ENCODE results near the gene CREB5. TPM values are rescaled to one million over a fixed set of nuclear protein-coding genes. Genes with fewer than 3 reads are reported as not detected.

Gene CREB5
- total RNA-seq, 1 experiment from 2014 or later, result 5.2 TPM

DNA sequence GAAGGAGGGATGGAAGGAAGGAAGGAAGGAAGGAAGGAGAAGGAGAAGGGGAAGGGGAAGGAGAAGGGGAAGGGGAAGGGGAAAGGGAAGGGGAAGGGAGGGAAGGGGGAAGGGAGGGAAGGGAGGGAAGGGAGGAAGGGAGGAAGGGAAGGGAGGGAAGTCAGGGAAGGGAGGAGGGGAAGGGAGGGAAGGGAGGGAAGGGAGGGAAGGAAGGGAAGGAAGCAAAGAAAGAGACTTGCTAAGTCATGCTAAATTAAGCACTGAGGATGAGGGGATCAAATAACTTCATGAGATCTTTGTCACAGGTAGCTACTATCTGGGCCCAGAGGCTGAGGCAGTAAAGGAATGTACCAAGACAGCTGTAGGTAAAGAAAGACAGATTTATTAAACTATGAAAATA lies 429.4 kb downstream of the CREB5 start:
- no peak for ATAC-seq
- H2AFZ ChIP-seq (ENCODE audit: low read length), result no peak overlapping the region
- H3K36me3 ChIP-seq (ENCODE audit: low read depth, low read length), result no peaks in the 10 kb centered on the region
- no peak for DNase-seq
- no peaks in the 10 kb centered on the region for H3K79me2 ChIP-seq (ENCODE audit: low read length)
- intact Hi-C loops (cut with micrococcal nuclease), result no loop called here
- H3K9me3 ChIP-seq (ENCODE audit: low read length), result no peaks in the 10 kb centered on the region
- H3K9ac ChIP-seq (ENCODE audit: low read length), result no peak overlapping the region
- H3K4me2 ChIP-seq (ENCODE audit: low read length), result no peak overlapping the region
- no peak for TF ChIP-seq EZH2 (IDR thresholded peaks at IDR 0.05; ENCODE audit: low read length, unreplicated experiment)
- no peak for TF ChIP-seq EZH2phosphoT487 (IDR thresholded peaks at IDR 0.05; ENCODE audit: borderline replicate concordance, low read length)
- TF ChIP-seq, protein P1, sequence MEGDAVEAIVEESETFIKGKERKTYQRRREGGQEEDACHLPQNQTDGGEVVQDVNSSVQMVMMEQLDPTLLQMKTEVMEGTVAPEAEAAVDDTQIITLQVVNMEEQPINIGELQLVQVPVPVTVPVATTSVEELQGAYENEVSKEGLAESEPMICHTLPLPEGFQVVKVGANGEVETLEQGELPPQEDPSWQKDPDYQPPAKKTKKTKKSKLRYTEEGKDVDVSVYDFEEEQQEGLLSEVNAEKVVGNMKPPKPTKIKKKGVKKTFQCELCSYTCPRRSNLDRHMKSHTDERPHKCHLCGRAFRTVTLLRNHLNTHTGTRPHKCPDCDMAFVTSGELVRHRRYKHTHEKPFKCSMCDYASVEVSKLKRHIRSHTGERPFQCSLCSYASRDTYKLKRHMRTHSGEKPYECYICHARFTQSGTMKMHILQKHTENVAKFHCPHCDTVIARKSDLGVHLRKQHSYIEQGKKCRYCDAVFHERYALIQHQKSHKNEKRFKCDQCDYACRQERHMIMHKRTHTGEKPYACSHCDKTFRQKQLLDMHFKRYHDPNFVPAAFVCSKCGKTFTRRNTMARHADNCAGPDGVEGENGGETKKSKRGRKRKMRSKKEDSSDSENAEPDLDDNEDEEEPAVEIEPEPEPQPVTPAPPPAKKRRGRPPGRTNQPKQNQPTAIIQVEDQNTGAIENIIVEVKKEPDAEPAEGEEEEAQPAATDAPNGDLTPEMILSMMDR (conservative IDR thresholded peaks at IDR 0.05; ENCODE audit: low read depth, low read length), result no peak
- H3K4me1 ChIP-seq (ENCODE audit: insufficient read depth, low read length), result no peaks in the 10 kb centered on the region
- H3K27ac ChIP-seq (ENCODE audit: low read length), result no peak overlapping the region
- POLR2A ChIA-PET (ENCODE audit: unreplicated experiment), result no interaction called here
- H4K20me1 ChIP-seq (ENCODE audit: low read length), result no peaks in the 10 kb centered on the region
- CTCF ChIA-PET, result no interaction called here
- no peak overlapping the region for H3K4me3 ChIP-seq (ENCODE audit: low read length)
- no peaks in the 10 kb centered on the region for H3K27me3 ChIP-seq (ENCODE audit: low read length)
- BruUV-seq (replicated peaks), result no TSS peak
- no peaks in the 10 kb centered on the region for H3F3A ChIP-seq (ENCODE audit: low read length, unreplicated experiment)
- no peaks in the 10 kb centered on the region for H3K9me2 ChIP-seq (replicated peaks; ENCODE audit: low read length)

DNA sequence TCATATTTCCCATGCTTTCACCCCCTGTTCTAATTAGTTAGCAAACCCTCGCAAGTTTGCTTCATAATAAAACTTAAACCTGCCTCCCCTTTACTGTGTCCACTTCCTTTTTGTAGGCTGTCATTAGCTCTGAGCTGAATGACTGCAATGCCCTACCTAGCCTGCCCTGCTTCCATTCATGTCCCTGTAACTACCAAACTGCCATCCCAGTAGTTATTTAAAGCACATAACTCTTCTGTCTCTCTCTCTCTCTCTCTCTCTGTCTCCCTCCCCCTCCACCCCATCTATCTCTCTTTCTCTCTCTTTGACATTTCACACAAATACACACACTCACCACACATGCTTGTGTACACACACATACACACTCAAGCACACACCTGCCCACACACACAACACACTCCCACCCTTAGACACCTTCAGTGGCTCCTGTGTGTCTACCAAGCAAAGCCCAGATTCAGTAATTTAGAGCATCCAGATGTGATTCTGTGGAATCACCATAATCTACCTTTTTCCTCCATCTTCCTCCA lies 430.5 kb downstream of the CREB5 start:
- ATAC-seq, result no peak

DNA sequence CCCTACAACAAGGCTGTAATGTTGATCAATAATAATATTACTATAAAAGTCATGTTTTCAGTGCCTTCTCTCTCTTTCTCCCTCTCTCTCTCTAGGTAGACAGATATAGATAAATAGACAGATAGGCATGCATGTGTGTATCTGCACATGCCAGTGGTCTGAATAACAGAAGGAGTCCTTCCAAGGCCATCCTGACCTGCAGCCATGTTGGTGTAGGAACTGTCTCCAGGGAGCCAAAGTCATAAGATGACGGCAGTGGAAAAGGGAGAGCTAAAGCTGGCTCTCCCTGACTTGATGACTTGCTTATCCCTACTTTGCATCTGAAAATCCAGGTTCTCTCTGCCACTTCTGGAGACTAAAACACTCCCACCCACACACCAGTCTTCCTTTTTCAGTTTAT lies 432.8 kb downstream of the CREB5 start:
- no peaks in the 10 kb centered on the region for H3K9me2 ChIP-seq (replicated peaks; ENCODE audit: low read length)
- H3K36me3 ChIP-seq (ENCODE audit: low read depth, low read length), result no peaks in the 10 kb centered on the region
- no peak overlapping the region for H3K9ac ChIP-seq (ENCODE audit: low read length)
- ATAC-seq (no peak), DNase-seq (no peak)
- no peak overlapping the region for H3K27ac ChIP-seq (ENCODE audit: low read length)
- CTCF ChIA-PET, result no interaction called here
- no peaks in the 10 kb centered on the region for H3F3A ChIP-seq (ENCODE audit: low read length, unreplicated experiment)
- H3K4me2 ChIP-seq (ENCODE audit: low read length), result no peak overlapping the region
- H3K4me3 ChIP-seq (ENCODE audit: low read length), result no peak overlapping the region
- no TSS peak for BruUV-seq (replicated peaks)
- H4K20me1 ChIP-seq (ENCODE audit: low read length), result no peaks in the 10 kb centered on the region
- H3K9me3 ChIP-seq (ENCODE audit: low read length), result no peaks in the 10 kb centered on the region
- POLR2A ChIA-PET (ENCODE audit: unreplicated experiment), result no interaction called here
- TF ChIP-seq EZH2 (IDR thresholded peaks at IDR 0.05; ENCODE audit: low read length, unreplicated experiment), result no peak
- no peak for TF ChIP-seq EZH2phosphoT487 (IDR thresholded peaks at IDR 0.05; ENCODE audit: borderline replicate concordance, low read length)
- TF ChIP-seq, protein P1 (conservative IDR thresholded peaks at IDR 0.05; ENCODE audit: low read depth, low read length), result no peak
- no peaks in the 10 kb centered on the region for H3K27me3 ChIP-seq (ENCODE audit: low read length)
- intact Hi-C loops (cut with micrococcal nuclease), result no loop called here
- H2AFZ ChIP-seq (ENCODE audit: low read length), result no peak overlapping the region
- H3K4me1 ChIP-seq (ENCODE audit: insufficient read depth, low read length), result no peaks in the 10 kb centered on the region
- H3K79me2 ChIP-seq (ENCODE audit: low read length), result no peaks in the 10 kb centered on the region

More for the DNA sequence above, 430.5 kb downstream of the CREB5 start:
- no peaks in the 10 kb centered on the region for H3K79me2 ChIP-seq (ENCODE audit: low read length)
- no peak overlapping the region for H2AFZ ChIP-seq (ENCODE audit: low read length)
- H3K9me3 ChIP-seq (ENCODE audit: low read length), result no peaks in the 10 kb centered on the region
- no peaks in the 10 kb centered on the region for H3K9me2 ChIP-seq (replicated peaks; ENCODE audit: low read length)
- H3K27ac ChIP-seq (ENCODE audit: low read length), result no peak overlapping the region
- H3K36me3 ChIP-seq (ENCODE audit: low read depth, low read length), result no peaks in the 10 kb centered on the region
- H3K27me3 ChIP-seq (ENCODE audit: low read length), result no peaks in the 10 kb centered on the region
- no peak overlapping the region for H3K4me3 ChIP-seq (ENCODE audit: low read length)
- no peak for DNase-seq
- no peak overlapping the region for H3K9ac ChIP-seq (ENCODE audit: low read length)
- no peaks in the 10 kb centered on the region for H3K4me1 ChIP-seq (ENCODE audit: insufficient read depth, low read length)
- H3F3A ChIP-seq (ENCODE audit: low read length, unreplicated experiment), result no peaks in the 10 kb centered on the region
- ChIA-PET POLR2A (ENCODE audit: unreplicated experiment) (no interaction called here), CTCF (no interaction called here)
- no TSS peak for BruUV-seq (replicated peaks)
- intact Hi-C loops (cut with micrococcal nuclease), result no loop called here
- TF ChIP-seq, protein P1 (conservative IDR thresholded peaks at IDR 0.05; ENCODE audit: low read depth, low read length), result no peak
- TF ChIP-seq EZH2phosphoT487 (IDR thresholded peaks at IDR 0.05; ENCODE audit: borderline replicate concordance, low read length) (no peak), EZH2 (IDR thresholded peaks at IDR 0.05; ENCODE audit: low read length, unreplicated experiment) (no peak)
- no peak overlapping the region for H3K4me2 ChIP-seq (ENCODE audit: low read length)
- H4K20me1 ChIP-seq (ENCODE audit: low read length), result no peaks in the 10 kb centered on the region

Data from PC-3 (cell line).